ENCODE results near the gene SP1.

SP1 gene

GRCh38 chr12:53441040-53441833 is 61.3 kb downstream of the SP1 start, which contains the start of gene PRR13:
Gene PRR13 (plus strand): TSS chr12:53441734. CDS start chr12:53442715, 981 bp downstream.
- in situ Hi-C loops (cut with MboI; ENCODE audit: low sequenced_read_pairs): loop anchor here (25.0 kb wide), 1 partner anchor 104 kb away; the partner anchor contains the start of gene SP7

DNA sequence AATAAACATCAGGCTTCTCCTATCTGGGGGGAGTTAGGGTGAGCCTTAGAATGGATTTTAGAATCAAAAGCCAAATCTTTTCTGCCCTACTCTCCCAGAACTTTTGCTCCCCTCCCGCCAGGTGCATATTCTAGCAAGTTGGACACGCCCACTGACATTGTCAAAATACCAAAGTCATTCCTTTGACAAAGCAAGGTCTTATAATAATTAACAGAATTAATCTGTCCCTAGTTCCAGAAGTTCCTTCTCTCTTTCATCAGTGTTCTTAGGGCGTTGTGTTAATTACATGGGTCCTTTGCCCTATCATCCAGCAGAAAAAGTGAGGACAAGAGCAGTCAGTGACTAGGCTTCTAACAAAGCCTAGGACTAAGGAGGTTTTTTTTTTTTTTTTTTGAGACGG is 64.0 kb downstream of the SP1 start:
- in situ Hi-C loops (cut with MboI; ENCODE audit: low sequenced_read_pairs): loop anchor here (25.0 kb wide), 1 partner anchor 107 kb away; the partner anchor contains the start of gene SP7

DNA sequence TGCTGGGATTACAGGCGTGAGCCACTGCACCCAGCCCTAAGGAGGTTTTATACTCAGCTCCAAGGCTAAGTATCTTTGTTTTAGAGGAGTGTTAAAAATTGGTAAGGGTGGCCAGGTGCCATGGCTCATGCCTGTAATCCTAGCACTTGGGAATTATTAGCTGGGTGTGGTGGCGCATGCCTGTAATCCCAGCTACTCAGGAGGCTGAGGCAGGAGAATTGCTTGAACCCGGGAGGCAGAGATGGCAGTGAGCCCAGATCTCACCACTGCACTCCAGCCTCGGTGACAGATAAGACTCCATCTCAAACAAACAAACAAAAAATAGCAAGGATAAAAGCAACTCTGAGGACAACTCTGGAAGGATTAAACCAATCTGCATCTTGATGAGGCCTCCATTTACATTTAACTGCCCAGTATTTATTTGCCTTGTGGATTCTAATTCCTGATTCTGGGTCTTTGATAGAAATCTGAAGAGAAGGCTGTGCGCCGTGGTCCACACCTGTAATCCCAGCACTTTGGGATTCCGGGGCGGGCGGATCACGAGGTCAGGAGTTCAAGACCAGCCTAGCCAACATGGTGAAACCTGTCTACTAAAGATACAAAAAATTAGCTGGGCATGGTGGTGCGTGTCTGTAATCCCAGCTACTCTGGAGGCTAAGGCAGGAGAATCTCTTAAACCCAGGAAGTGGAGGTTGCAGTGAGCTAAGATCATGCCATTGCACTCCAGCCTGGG is 64.8 kb downstream of the SP1 start:
- in situ Hi-C loops (cut with MboI; ENCODE audit: low sequenced_read_pairs): loop anchor here (25.0 kb wide), 1 partner anchor 107 kb away; the partner anchor contains the start of gene SP7

DNA sequence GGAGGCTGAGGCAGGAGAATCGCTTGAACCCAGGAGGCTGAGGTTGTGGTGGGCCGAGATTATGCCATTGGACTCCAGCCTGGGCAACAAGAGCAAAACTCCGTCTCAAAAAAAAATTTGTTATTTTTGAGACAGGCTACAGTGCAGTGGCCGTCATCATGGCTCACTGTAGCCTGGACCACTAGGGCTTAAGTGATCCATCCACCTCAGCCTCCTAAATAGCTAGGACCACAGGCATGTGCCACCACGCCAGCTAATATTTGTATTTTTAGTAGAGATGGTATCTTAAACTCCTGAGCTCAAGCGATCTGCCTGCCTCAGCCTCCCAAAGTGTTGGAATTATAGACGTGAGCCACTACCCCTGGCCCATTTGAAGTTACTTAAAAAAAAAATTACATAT is 71.0 kb downstream of the SP1 start:
- in situ Hi-C loops (cut with MboI; ENCODE audit: low sequenced_read_pairs): no loop called here

DNA sequence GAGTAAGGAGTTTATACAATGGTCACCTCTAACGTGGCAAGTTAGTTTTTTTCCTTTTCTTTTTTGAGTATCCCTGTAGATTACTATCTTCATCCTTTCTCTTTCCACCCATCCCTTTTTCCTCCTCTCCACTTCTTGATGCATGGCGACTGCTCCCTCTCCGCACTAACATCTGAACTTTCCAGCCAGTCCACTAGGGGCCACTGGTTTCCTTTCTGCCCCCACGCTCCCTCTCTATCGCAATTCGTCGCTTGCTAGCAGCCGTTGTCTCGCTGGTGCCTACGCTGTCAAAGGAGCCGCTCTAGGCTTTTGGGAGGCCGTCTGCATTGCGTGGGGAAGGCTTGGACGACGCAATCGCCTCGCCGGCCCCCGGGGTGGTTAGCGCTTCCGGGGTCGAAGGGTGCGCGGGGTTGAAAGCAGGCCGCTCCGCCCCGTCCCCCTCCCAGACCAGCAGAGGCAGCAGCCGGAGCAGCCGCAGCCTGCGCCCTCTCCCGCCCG is 71.7 kb downstream of the SP1 start, which contains the start of gene PCBP2:
Gene PCBP2 (plus strand): TSS at position 442 of the 498 bp plus-strand sequence. CDS start 2,699 bp downstream, outside the sequence.
- in situ Hi-C loops (cut with MboI; ENCODE audit: low sequenced_read_pairs): no loop called here

- in situ Hi-C loops (cut with MboI; ENCODE audit: low sequenced_read_pairs): no loop called here
Observed at GRCh38 chr12:53452159-53453077, 72.4 kb downstream of the SP1 start.

GRCh38 chr12:53453953-53454640 is 74.1 kb downstream of the SP1 start:
- in situ Hi-C loops (cut with MboI; ENCODE audit: low sequenced_read_pairs): no loop called here

GRCh38 chr12:53454707-53455106 is 74.7 kb downstream of the SP1 start:
- in situ Hi-C loops (cut with MboI; ENCODE audit: low sequenced_read_pairs): no loop called here

- in situ Hi-C loops (cut with MboI; ENCODE audit: low sequenced_read_pairs): no loop called here
Observed at GRCh38 chr12:53456654-53457366, 76.8 kb downstream of the SP1 start.

DNA sequence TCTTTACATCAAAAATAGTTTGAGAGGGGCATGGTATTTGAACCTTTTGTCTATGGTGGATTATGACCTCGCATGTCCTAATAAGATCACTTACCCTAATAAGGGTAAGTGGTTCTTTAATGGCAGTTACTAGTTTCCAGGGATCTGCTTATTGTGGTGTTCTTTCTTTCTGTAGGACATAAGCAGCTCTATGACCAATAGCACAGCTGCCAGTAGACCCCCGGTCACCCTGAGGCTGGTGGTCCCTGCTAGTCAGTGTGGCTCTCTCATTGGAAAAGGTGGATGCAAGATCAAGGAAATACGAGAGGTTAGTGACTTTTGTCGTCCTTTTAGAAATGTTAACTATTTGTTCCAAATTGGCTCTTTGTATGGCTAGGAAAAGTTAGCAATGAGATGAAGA is 79.1 kb downstream of the SP1 start:
- in situ Hi-C loops (cut with MboI; ENCODE audit: low sequenced_read_pairs): no loop called here

GRCh38 chr12:53461059-53461458 is 81.1 kb downstream of the SP1 start:
- in situ Hi-C loops (cut with MboI; ENCODE audit: low sequenced_read_pairs): no loop called here

GRCh38 chr12:53461591-53461990 is 81.6 kb downstream of the SP1 start:
- in situ Hi-C loops (cut with MboI; ENCODE audit: low sequenced_read_pairs): no loop called here

GRCh38 chr12:53462935-53463334 is 83.0 kb downstream of the SP1 start:
- in situ Hi-C loops (cut with MboI; ENCODE audit: low sequenced_read_pairs): no loop called here

- in situ Hi-C loops (cut with MboI; ENCODE audit: low sequenced_read_pairs): no loop called here
Observed at GRCh38 chr12:53463802-53464560, 84.0 kb downstream of the SP1 start.

DNA sequence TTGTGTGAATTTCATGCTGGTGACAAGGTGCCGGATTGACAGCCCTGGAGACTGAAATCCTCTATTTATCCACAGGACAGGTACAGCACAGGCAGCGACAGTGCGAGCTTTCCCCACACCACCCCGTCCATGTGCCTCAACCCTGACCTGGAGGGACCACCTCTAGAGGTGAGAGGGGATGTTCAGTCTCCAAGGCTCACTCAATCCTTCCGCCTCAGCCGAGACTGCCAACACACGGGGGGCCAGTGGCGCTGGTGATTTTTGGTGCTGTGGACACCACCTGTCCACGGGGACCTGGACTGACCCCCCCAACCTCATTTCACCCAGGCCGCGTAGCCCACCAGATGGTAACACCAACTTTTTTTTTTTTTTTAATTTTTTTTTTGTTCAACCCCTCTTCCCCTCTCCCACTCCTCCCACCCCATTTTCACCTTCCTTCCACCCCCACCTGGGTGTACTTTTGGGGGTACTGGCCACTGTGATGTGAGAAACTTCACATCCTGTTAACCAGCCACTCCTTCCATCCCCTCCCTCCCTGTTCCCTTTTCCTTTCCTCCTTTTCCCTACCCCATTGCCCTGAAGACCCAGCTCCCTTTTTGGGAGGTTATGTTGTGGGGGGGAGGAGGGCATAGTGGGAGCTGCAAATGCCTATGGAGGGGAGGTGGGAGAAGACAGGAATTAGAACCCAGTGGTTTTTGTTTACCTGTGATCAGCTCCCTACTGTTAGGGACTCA is 84.9 kb downstream of the SP1 start:
- in situ Hi-C loops (cut with MboI; ENCODE audit: low sequenced_read_pairs): no loop called here

DNA sequence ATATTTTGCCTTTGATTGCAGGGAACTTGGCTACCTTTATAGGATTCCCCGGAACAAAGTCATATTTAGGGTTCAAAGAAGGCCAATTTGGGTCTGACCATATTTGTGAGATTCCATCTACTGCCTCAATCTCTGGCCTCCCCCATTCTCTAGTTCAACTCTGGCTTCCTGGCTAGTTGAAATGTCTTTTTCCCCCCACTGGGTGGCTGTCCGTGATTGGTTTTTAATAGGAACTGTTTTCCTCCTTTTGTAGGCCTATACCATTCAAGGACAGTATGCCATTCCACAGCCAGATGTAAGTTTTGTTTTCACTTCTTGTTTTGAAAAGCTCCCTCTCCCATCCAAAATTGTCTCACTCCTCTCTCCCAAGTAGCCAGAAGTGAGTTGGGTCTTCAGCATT is 85.7 kb downstream of the SP1 start:
- in situ Hi-C loops (cut with MboI; ENCODE audit: low sequenced_read_pairs): no loop called here
